Measurements from ENCODE around the gene CFAP90.
A peak's percentile ranks its signal among the peaks of the same experiment; 100 is the strongest.

Gene CFAP90

GRCh38 chr5:7815892-7816534, 34.9 kb downstream of the CFAP90 start:
- peak; percentile 62 for DNase-seq

- no peak for DNase-seq
Observed at GRCh38 chr5:7814816-7815215, 36.1 kb downstream of the CFAP90 start.

GRCh38 chr5:7813576-7813975, 37.4 kb downstream of the CFAP90 start:
- no peak for DNase-seq

- no peak for DNase-seq
Observed at GRCh38 chr5:7813007-7813406, 37.9 kb downstream of the CFAP90 start.

GRCh38 chr5:7811715-7812114, 39.2 kb downstream of the CFAP90 start:
- DNase-seq, result no peak

GRCh38 chr5:7808998-7809397, 41.9 kb downstream of the CFAP90 start:
- DNase-seq, result no peak

- no peak for DNase-seq
Observed at GRCh38 chr5:7805379-7805778, 45.6 kb downstream of the CFAP90 start.

- DNase-seq, result no peak
Observed at GRCh38 chr5:7803937-7804336, 47.0 kb downstream of the CFAP90 start.

GRCh38 chr5:7802855-7803254, 48.1 kb downstream of the CFAP90 start:
- no peak for DNase-seq

GRCh38 chr5:7801891-7802614, 48.9 kb downstream of the CFAP90 start:
- DNase-seq, result no peak

- DNase-seq, result no peak
Observed at GRCh38 chr5:7795306-7795705, 55.6 kb downstream of the CFAP90 start.

- no peak for DNase-seq
Observed at GRCh38 chr5:7794823-7795222, 56.1 kb downstream of the CFAP90 start.

- no peak for DNase-seq
Observed at GRCh38 chr5:7794311-7794710, 56.6 kb downstream of the CFAP90 start.

- no peak for DNase-seq
Observed at GRCh38 chr5:7793895-7794294, 57.0 kb downstream of the CFAP90 start.

GRCh38 chr5:7789567-7789966, 61.4 kb downstream of the CFAP90 start:
- no peak for DNase-seq

GRCh38 chr5:7787770-7788169, 63.2 kb downstream of the CFAP90 start:
- no peak for DNase-seq

- DNase-seq, result no peak
Observed at GRCh38 chr5:7784683-7785380, 66.1 kb downstream of the CFAP90 start.

- DNase-seq, result no peak
Observed at GRCh38 chr5:7781899-7782298, 69.0 kb downstream of the CFAP90 start.

All from activated naive CD4-positive, alpha-beta T cell treated with anti-CD3 and anti-CD28 coated beads, Interleukin-2, amount 50 U/mL, for 16 hours (primary cell).